A549 (cell line): ENCODE measurements around the gene ZFPM1.

Experiments
- EP300 ChIP-seq, 2 experiments: fragments of >200 bp; sonication (Bioruptor Twin); formaldehyde crosslinking; IDR thresholded peaks; 2 replicates in 1 of 2; 3 replicates in 1 of 2; pipeline ENCODE4 v1.6.1; 2016 to 2017
- ESRRA ChIP-seq: fragments of 150-350 bp; IDR thresholded peaks from 2 replicates; pipeline ENCODE4 v1.6.1; 2014; ENCODE audit warnings: mild to moderate bottlenecking, low read length, borderline replicate concordance
- HES2 ChIP-seq: fragments of >200 bp; sonication (Bioruptor Twin); formaldehyde crosslinking; IDR thresholded peaks from 2 replicates; pipeline ENCODE4 v1.6.1; 2016
- MYC ChIP-seq: IDR thresholded peaks from 2 replicates; pipeline ENCODE4 v1.6.1; 2012; ENCODE audit warnings: mild to moderate bottlenecking, inconsistent platforms, low read length, improper control_type of control experiment, borderline replicate concordance
- NR3C1 ChIP-seq: fragments of >200 bp; sonication (Bioruptor Twin); formaldehyde crosslinking; IDR thresholded peaks from 3 replicates; pipeline ENCODE4 v1.6.1; 2017

GRCh38 chr16:88519240-88519639 lies 66.2 kb downstream of the ZFPM1 start:
- TF ChIP-seq MYC (no peak), EP300 (IDR thresholded peaks at IDR 0.05) (no peak), NR3C1 (no peak), HES2 (no peak), ESRRA (no peak)
